Middle frontal gyrus (tissue), 1 donor: ENCODE measurements around the gene EPHA6.
A peak's percentile ranks its signal among the peaks of the same experiment; 100 is the strongest.

ENCODE experiments used
- DNase-seq: peaks from one replicate; pipeline ENCODE4 v3.0.0-alpha.2; 2015; ENCODE audit warnings: low spot score; ENCODE audit errors: extremely low spot score

The EPHA6 gene

DNA sequence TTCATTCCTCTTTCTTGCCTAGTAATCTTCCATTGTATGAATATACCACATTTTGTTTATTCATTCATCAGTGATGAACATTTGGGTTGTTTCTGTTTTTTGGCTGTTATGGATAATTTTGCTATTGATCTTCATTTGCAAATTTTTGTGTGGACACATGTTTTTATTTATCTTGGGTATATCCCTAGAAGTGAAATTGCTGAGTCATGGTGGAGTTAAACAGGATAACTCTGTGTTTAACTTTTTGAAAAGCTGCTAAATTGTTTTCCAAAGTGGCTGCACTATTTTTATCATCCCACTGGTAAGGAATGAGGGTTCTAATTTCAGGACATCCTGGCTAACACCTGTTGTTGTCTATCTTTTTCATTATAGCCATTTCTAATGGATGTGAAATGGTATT is 875.6 kb downstream of the EPHA6 start:
- no peak for DNase-seq

DNA sequence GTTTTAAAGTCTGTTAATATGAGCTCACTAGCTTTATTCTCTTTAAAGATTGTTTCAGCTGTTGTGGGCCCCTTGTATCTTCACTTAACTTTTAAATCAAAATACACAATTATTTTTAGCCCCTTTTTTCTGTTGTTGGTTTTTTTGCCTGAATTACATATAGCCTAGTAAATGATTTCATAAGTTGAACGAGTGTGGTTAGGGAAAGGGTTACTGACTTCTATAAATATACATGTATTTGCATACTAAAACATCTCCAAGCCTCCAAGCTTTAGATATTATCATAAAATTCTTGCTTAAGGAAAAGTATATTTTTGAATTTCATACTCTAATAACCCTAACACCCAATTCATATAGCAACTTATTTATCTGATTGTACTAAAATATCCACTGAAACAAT is 877.0 kb downstream of the EPHA6 start:
- DNase-seq = no peak

DNA sequence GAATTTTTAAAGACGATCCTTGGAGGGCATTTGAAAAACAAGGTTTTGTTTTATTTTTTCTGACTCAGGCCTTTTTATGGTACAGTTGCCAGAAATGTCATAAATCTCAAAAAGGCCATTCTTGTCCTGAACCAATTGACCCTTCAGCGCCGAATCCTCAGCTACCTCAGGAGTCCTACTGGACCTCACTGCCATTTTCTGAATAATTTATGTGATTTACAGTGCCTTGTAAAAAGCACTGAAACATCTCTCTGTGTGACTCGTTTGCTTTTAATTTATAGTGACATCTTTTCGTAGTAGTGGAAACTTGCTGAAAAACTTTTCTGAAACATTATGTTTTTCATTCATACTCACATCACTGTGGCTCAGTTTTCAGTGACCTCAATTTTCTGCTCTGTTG is 878.0 kb downstream of the EPHA6 start:
- no peak for DNase-seq

DNA sequence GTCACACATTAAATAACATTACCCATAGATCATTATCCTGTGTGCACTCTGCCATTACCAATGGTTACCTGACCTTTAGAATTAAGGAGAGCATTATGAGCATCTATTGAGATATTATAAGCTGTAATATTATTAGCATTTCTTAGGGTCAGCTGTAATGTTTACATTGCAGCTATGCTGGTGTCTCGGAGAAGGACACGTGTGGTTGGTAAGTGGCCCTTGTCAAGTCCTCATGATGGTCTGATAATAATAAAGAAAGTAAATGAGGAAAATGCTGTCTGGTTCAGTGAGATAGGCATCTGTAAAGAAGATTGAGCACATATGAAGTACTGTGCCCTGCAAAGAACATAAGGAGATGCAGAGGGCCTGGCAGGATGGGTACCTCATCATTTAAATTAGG is 878.4 kb downstream of the EPHA6 start:
- DNase-seq = no peak

DNA sequence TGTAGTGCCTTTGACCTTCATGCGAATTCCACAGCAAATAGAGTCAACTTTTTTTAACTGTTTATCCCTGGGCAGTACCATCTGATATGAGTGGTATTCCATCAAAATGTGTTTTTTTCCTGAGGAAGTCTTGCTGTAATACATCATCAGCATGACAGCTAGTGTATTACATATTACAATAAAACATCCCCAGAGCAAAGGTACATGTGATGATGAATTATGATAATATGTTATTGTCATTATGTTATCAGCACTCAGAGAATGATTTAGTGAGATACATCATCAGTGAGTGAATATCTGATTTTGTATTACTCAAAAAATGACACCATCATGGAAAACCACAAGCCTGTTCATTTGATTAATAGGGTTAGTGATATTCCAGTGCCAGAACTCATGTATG is 880.5 kb downstream of the EPHA6 start:
- no peak for DNase-seq

- no peak for DNase-seq
These were observed 884.3 kb downstream of the EPHA6 start for GRCh38 chr3:97698691-97699090.

DNA sequence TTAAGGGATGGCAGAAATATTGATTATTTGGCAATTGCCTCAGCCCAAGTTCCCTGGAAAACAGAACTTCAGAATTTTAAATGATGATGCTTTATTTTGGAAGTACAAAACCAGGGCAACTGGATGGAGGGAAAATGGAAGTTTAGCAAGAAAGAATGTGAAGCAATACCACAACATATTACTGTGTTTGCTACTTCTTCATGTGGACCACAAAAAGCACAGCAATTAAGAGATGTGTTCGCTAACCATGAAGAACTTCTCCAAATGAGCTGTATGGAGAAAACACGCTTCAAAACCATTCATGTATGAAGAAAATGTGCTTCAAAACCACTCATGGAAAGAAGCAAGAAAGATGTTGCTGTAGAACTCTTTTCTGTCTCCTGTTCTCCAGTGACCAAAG is 885.5 kb downstream of the EPHA6 start:
- no peak for DNase-seq

DNA sequence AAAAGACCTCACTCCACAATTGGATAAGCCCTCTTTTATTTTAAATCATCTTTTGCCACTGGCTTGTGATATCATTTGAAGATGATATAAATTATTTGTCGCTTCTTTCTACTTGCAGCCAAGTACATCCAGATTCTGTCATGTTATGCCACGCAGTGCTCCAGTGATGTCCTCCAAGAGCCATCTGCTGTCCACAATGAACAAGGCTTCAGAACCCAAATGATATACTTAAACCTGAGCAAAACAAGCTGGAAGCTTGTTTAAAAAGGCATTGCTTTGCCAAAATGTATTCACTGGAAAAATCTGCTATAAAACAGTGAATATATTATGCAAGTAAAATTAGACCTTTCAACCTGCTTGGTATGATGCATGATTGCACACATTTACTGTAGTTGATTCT is 891.4 kb downstream of the EPHA6 start:
- DNase-seq = no peak

DNA sequence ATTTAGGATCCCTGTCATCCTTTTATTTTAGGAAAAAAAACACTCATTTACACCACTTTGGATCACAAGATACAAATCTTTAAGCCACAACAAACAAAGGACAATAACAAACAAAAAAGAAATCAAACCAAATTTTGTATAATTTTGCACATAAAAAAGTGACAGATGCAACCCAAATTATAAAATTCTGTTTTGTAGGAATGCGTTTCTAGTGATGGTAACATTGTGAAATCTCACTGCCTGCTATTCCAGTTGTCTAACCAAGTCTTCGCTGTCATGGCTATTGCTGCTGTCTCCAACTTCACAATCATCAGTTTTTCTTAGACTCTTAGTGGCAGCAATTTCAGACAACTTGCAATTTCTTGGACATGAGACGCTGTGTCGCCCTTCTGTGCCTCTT is 891.8 kb downstream of the EPHA6 start:
- DNase-seq = no peak

GRCh38 chr3:97711654-97712053 is 897.3 kb downstream of the EPHA6 start:
- DNase-seq = no peak

GRCh38 chr3:97712919-97713318 is 898.5 kb downstream of the EPHA6 start:
- no peak for DNase-seq

- DNase-seq = no peak
These were observed 899.2 kb downstream of the EPHA6 start for GRCh38 chr3:97713634-97714033.

DNA sequence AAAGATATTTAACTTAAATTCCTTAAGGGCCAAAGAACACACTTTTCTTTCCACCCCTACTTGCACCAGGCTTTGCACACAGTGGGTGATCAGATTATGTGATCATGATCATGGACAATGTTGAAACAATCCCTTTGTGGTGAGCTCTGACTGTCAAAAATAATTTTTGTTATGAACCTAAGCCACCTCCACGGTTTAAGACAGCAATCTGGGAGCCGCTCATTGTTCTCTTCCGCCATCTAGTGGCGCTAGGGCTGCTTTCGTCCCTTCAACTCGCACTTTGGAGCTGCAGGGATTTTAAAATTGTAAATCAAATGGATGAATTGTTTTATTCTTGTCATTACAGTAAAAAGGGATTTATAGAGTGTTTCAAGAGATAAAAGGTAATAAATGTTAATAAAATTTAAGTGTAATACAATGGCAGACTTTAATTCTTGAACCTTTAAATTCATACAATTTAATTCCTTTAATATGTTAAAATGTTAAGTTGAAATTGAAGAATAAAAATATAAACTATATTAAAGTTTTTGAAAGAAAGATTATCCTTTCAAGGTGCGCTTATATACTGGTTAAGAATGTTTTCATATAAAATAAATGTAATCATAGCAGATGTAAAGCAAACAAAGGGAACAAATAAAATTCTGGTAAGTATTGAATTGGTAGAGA is 904.9 kb downstream of the EPHA6 start:
- peak; percentile 55 for DNase-seq

- DNase-seq = no peak
These were observed 906.0 kb downstream of the EPHA6 start for GRCh38 chr3:97720417-97720816.

GRCh38 chr3:97721446-97721845 is 907.1 kb downstream of the EPHA6 start:
- DNase-seq = no peak

DNA sequence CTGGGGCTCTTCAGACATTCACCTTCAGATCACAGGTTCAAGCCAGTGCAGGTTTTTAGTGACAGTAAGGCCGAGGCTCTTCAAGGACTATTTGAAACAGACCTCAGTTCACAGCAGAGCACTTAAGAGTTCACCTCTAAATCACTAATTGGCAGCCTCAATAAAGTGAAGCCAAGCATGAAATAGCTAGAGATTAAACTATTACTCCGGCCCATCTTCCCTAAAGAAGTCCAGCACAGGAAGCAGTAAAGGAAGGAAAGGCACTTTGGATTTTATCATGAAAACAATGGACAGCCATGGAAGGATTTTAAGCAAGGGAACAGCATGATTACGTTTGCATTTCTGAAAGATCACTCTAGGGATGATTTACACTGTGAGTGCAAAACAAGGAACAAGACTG is 922.5 kb downstream of the EPHA6 start:
- no peak for DNase-seq

- peak; percentile 20 for DNase-seq
These were observed 924.4 kb downstream of the EPHA6 start for GRCh38 chr3:97738761-97739160.

- no peak for DNase-seq
These were observed 927.6 kb downstream of the EPHA6 start for GRCh38 chr3:97742036-97742435.

GRCh38 chr3:97744289-97744688 is 929.9 kb downstream of the EPHA6 start:
- no peak for DNase-seq

GRCh38 chr3:97763586-97764406 is 949.4 kb downstream of the EPHA6 start:
- DNase-seq = no peak

GRCh38 chr3:97764407-97765238 is 950.2 kb downstream of the EPHA6 start, which contains the start of gene ARL6:
TSS of gene ARL6 (plus strand) at chr3:97764758. CDS start at chr3:97768108, 3,350 bp downstream.
- DNase-seq = peak; percentile 81

- no peak for DNase-seq
These were observed 950.9 kb downstream of the EPHA6 start for GRCh38 chr3:97765336-97765735.
